Measurements from ENCODE around the gene RAI1.

The RAI1 gene

GRCh38 chr17:17814162-17815061 is 133.2 kb downstream of the RAI1 start:
- no peak overlapping the region for H3K9ac ChIP-seq (ENCODE audit: low read length in 5 of 5)
- peaks cover 3 to 85% (median 51%) of the 10 kb centered on the region in 5 donors for H3K4me1 ChIP-seq (ENCODE audit: control insufficient read depth in 5 of 5, insufficient read depth in 5 of 5, low read length in 5 of 5)
- no peak overlapping the region for H3K4me3 ChIP-seq (ENCODE audit: low read depth in 1 of 5, low read length in 5 of 5)
- H3K36me3 ChIP-seq (ENCODE audit: control insufficient read depth in 5 of 5, insufficient read depth in 5 of 5, low read length in 5 of 5) = peaks cover 0 to 73% (median 68%) of the 10 kb centered on the region in 5 donors
- H3K27ac ChIP-seq (ENCODE audit: low read depth, low read length) = peak overlapping the region; percentile 23
- no peaks in the 10 kb centered on the region for H3K27me3 ChIP-seq (ENCODE audit: control insufficient read depth in 5 of 5, insufficient read depth in 4 of 5, low read length in 5 of 5)
- no peaks in the 10 kb centered on the region for H3K9me3 ChIP-seq (ENCODE audit: control insufficient read depth in 5 of 5, low read length in 5 of 5)

GRCh38 chr17:17815062-17815406 is 133.8 kb downstream of the RAI1 start:
- H3K4me3 ChIP-seq (ENCODE audit: low read depth in 1 of 5, low read length in 5 of 5) = no peak overlapping the region
- peaks cover 3 to 86% (median 54%) of the 10 kb centered on the region in 5 donors for H3K4me1 ChIP-seq (ENCODE audit: control insufficient read depth in 5 of 5, insufficient read depth in 5 of 5, low read length in 5 of 5)
- peak overlapping the region; percentile 23 for H3K27ac ChIP-seq (ENCODE audit: low read depth, low read length)
- H3K27me3 ChIP-seq (ENCODE audit: control insufficient read depth in 5 of 5, insufficient read depth in 4 of 5, low read length in 5 of 5) = no peaks in the 10 kb centered on the region
- H3K9ac ChIP-seq (ENCODE audit: low read length in 5 of 5) = no peak overlapping the region
- no peaks in the 10 kb centered on the region for H3K9me3 ChIP-seq (ENCODE audit: control insufficient read depth in 5 of 5, low read length in 5 of 5)
- peaks cover 0 to 78% (median 73%) of the 10 kb centered on the region in 5 donors for H3K36me3 ChIP-seq (ENCODE audit: control insufficient read depth in 5 of 5, insufficient read depth in 5 of 5, low read length in 5 of 5)

GRCh38 chr17:17815436-17816200 is 134.4 kb downstream of the RAI1 start:
- H3K36me3 ChIP-seq (ENCODE audit: control insufficient read depth in 5 of 5, insufficient read depth in 5 of 5, low read length in 5 of 5) = peaks cover 0 to 84% (median 76%) of the 10 kb centered on the region in 5 donors

GRCh38 chr17:17816240-17816814 is 135.1 kb downstream of the RAI1 start:
- Histone ChIP-seq H3K9ac (ENCODE audit: low read length in 5 of 5) (no peak overlapping the region), H3K9me3 (ENCODE audit: control insufficient read depth in 5 of 5, low read length in 5 of 5) (no peaks in the 10 kb centered on the region), H3K4me1 (ENCODE audit: control insufficient read depth in 5 of 5, insufficient read depth in 5 of 5, low read length in 5 of 5) (peaks cover 3 to 88% (median 55%) of the 10 kb centered on the region in 5 donors), H3K4me3 (ENCODE audit: low read depth in 1 of 5, low read length in 5 of 5) (no peak overlapping the region), H3K27me3 (ENCODE audit: control insufficient read depth in 5 of 5, insufficient read depth in 4 of 5, low read length in 5 of 5) (no peaks in the 10 kb centered on the region), H3K27ac (ENCODE audit: low read depth, low read length) (no peak overlapping the region), H3K36me3 (ENCODE audit: control insufficient read depth in 5 of 5, insufficient read depth in 5 of 5, low read length in 5 of 5) (peaks cover 0 to 84% (median 76%) of the 10 kb centered on the region in 5 donors)

More at GRCh38 chr17:17815436-17816200, 134.4 kb downstream of the RAI1 start:
- H3K27ac ChIP-seq (ENCODE audit: low read depth, low read length) = peak overlapping the region; percentile 23
- no peak overlapping the region for H3K4me3 ChIP-seq (ENCODE audit: low read depth in 1 of 5, low read length in 5 of 5)
- H3K9me3 ChIP-seq (ENCODE audit: control insufficient read depth in 5 of 5, low read length in 5 of 5) = no peaks in the 10 kb centered on the region
- peaks cover 3 to 86% (median 54%) of the 10 kb centered on the region in 5 donors for H3K4me1 ChIP-seq (ENCODE audit: control insufficient read depth in 5 of 5, insufficient read depth in 5 of 5, low read length in 5 of 5)
- peak overlapping the region in 1 of 5 donors; percentile 13 for H3K9ac ChIP-seq (ENCODE audit: low read length in 5 of 5)
- H3K27me3 ChIP-seq (ENCODE audit: control insufficient read depth in 5 of 5, insufficient read depth in 4 of 5, low read length in 5 of 5) = no peaks in the 10 kb centered on the region

- no peaks in the 10 kb centered on the region for H3K9me3 ChIP-seq (ENCODE audit: control insufficient read depth in 5 of 5, low read length in 5 of 5)
- H3K27ac ChIP-seq (ENCODE audit: low read depth, low read length) = no peak overlapping the region
- peaks cover 0 to 81% (median 72%) of the 10 kb centered on the region in 5 donors for H3K36me3 ChIP-seq (ENCODE audit: control insufficient read depth in 5 of 5, insufficient read depth in 5 of 5, low read length in 5 of 5)
- H3K4me1 ChIP-seq (ENCODE audit: control insufficient read depth in 5 of 5, insufficient read depth in 5 of 5, low read length in 5 of 5) = peaks cover 3 to 89% (median 56%) of the 10 kb centered on the region in 5 donors
- no peak overlapping the region for H3K4me3 ChIP-seq (ENCODE audit: low read depth in 1 of 5, low read length in 5 of 5)
- no peak overlapping the region for H3K9ac ChIP-seq (ENCODE audit: low read length in 5 of 5)
- no peaks in the 10 kb centered on the region for H3K27me3 ChIP-seq (ENCODE audit: control insufficient read depth in 5 of 5, insufficient read depth in 4 of 5, low read length in 5 of 5)
Measured at GRCh38 chr17:17816831-17817551, 135.7 kb downstream of the RAI1 start.

- H3K27me3 ChIP-seq (ENCODE audit: control insufficient read depth in 5 of 5, insufficient read depth in 4 of 5, low read length in 5 of 5) = no peaks in the 10 kb centered on the region
- no peak overlapping the region for H3K4me3 ChIP-seq (ENCODE audit: low read depth in 1 of 5, low read length in 5 of 5)
- no peaks in the 10 kb centered on the region for H3K9me3 ChIP-seq (ENCODE audit: control insufficient read depth in 5 of 5, low read length in 5 of 5)
- H3K27ac ChIP-seq (ENCODE audit: low read depth, low read length) = peak overlapping the region; percentile 57
- peaks cover 0 to 79% (median 70%) of the 10 kb centered on the region in 5 donors for H3K36me3 ChIP-seq (ENCODE audit: control insufficient read depth in 5 of 5, insufficient read depth in 5 of 5, low read length in 5 of 5)
- H3K4me1 ChIP-seq (ENCODE audit: control insufficient read depth in 5 of 5, insufficient read depth in 5 of 5, low read length in 5 of 5) = peaks cover 4 to 89% (median 60%) of the 10 kb centered on the region in 5 donors
- no peak overlapping the region for H3K9ac ChIP-seq (ENCODE audit: low read length in 5 of 5)
Measured at GRCh38 chr17:17817552-17817947, 136.3 kb downstream of the RAI1 start.

- Histone ChIP-seq H3K4me3 (ENCODE audit: low read depth in 1 of 5, low read length in 5 of 5) (no peak overlapping the region), H3K9ac (ENCODE audit: low read length in 5 of 5) (no peak overlapping the region), H3K27ac (ENCODE audit: low read depth, low read length) (peak overlapping the region; percentile 81), H3K4me1 (ENCODE audit: control insufficient read depth in 5 of 5, insufficient read depth in 5 of 5, low read length in 5 of 5) (peaks cover 8 to 93% (median 65%) of the 10 kb centered on the region in 5 donors), H3K9me3 (ENCODE audit: control insufficient read depth in 5 of 5, low read length in 5 of 5) (no peaks in the 10 kb centered on the region), H3K27me3 (ENCODE audit: control insufficient read depth in 5 of 5, insufficient read depth in 4 of 5, low read length in 5 of 5) (no peaks in the 10 kb centered on the region), H3K36me3 (ENCODE audit: control insufficient read depth in 5 of 5, insufficient read depth in 5 of 5, low read length in 5 of 5) (peaks cover 0 to 73% (median 65%) of the 10 kb centered on the region in 5 donors)
Measured at GRCh38 chr17:17818088-17818526, 136.8 kb downstream of the RAI1 start.

GRCh38 chr17:17819111-17819510 is 137.9 kb downstream of the RAI1 start:
- H3K4me3 ChIP-seq (ENCODE audit: low read depth in 1 of 5, low read length in 5 of 5) = no peak overlapping the region
- no peaks in the 10 kb centered on the region for H3K9me3 ChIP-seq (ENCODE audit: control insufficient read depth in 5 of 5, low read length in 5 of 5)
- H3K36me3 ChIP-seq (ENCODE audit: control insufficient read depth in 5 of 5, insufficient read depth in 5 of 5, low read length in 5 of 5) = peaks cover 0 to 63% (median 59%) of the 10 kb centered on the region in 5 donors
- H3K9ac ChIP-seq (ENCODE audit: low read length in 5 of 5) = no peak overlapping the region
- H3K27ac ChIP-seq (ENCODE audit: low read depth, low read length) = peak overlapping the region; percentile 81
- H3K27me3 ChIP-seq (ENCODE audit: control insufficient read depth in 5 of 5, insufficient read depth in 4 of 5, low read length in 5 of 5) = no peaks in the 10 kb centered on the region
- H3K4me1 ChIP-seq (ENCODE audit: control insufficient read depth in 5 of 5, insufficient read depth in 5 of 5, low read length in 5 of 5) = peaks cover 10 to 96% (median 72%) of the 10 kb centered on the region in 5 donors

- H3K4me1 ChIP-seq (ENCODE audit: control insufficient read depth in 5 of 5, insufficient read depth in 5 of 5, low read length in 5 of 5) = peaks cover 15 to 96% (median 76%) of the 10 kb centered on the region in 5 donors
- no peaks in the 10 kb centered on the region for H3K27me3 ChIP-seq (ENCODE audit: control insufficient read depth in 5 of 5, insufficient read depth in 4 of 5, low read length in 5 of 5)
- H3K27ac ChIP-seq (ENCODE audit: low read depth, low read length) = peak overlapping the region; percentile 81
- H3K36me3 ChIP-seq (ENCODE audit: control insufficient read depth in 5 of 5, insufficient read depth in 5 of 5, low read length in 5 of 5) = peaks cover 0 to 59% (median 54%) of the 10 kb centered on the region in 5 donors
- no peaks in the 10 kb centered on the region for H3K9me3 ChIP-seq (ENCODE audit: control insufficient read depth in 5 of 5, low read length in 5 of 5)
- no peak overlapping the region for H3K9ac ChIP-seq (ENCODE audit: low read length in 5 of 5)
- H3K4me3 ChIP-seq (ENCODE audit: low read depth in 1 of 5, low read length in 5 of 5) = no peak overlapping the region
Measured at GRCh38 chr17:17819561-17819995, 138.3 kb downstream of the RAI1 start.

All from subcutaneous abdominal adipose tissue (tissue), 5 donors.